ENCODE measurements around the gene UBE2H. TPM values are rescaled to one million over a fixed set of nuclear protein-coding genes. Genes with fewer than 3 reads are reported as not detected.

The UBE2H gene
- total RNA-seq, 2 donors from 2014 or later = 72.6 to 81.8 TPM

- Histone ChIP-seq H3K9me3 (no peaks in the 10 kb centered on the region), H3K36me3 (peaks cover 1% of the 10 kb centered on the region), H3K4me1 (peaks cover 0 to 52% of the 10 kb centered on the region in 2 donors), H3K27ac (peak overlapping the region in 1 of 2 donors; percentile 55), H3K4me3 (no peak overlapping the region), H3K27me3 (no peaks in the 10 kb centered on the region)
- no peak for DNase-seq (ENCODE audit: low spot score)
- TF ChIP-seq CTCF (IDR thresholded peaks at IDR 0.05) = no peak
These were observed 108.6 kb downstream of the UBE2H start for GRCh38 chr7:129843978-129844840.

- TF ChIP-seq CTCF (IDR thresholded peaks at IDR 0.05) = no peak
- peaks cover 0 to 47% of the 10 kb centered on the region in 2 donors for H3K4me1 ChIP-seq
- no peaks in the 10 kb centered on the region for H3K9me3 ChIP-seq
- H3K36me3 ChIP-seq = peaks cover 9% of the 10 kb centered on the region
- H3K27ac ChIP-seq = no peak overlapping the region
- no peak overlapping the region for H3K4me3 ChIP-seq
- H3K27me3 ChIP-seq = no peaks in the 10 kb centered on the region
- DNase-seq (ENCODE audit: low spot score) = no peak
These were observed 109.3 kb downstream of the UBE2H start for GRCh38 chr7:129843365-129843898.

GRCh38 chr7:129841465-129841864 is 111.3 kb downstream of the UBE2H start:
- Histone ChIP-seq H3K27ac (peak overlapping the region in 1 of 2 donors; percentile 70), H3K27me3 (no peaks in the 10 kb centered on the region), H3K4me3 (no peak overlapping the region), H3K36me3 (peaks cover 18% of the 10 kb centered on the region), H3K4me1 (peaks cover 0 to 42% of the 10 kb centered on the region in 2 donors), H3K9me3 (no peaks in the 10 kb centered on the region)
- TF ChIP-seq CTCF (IDR thresholded peaks at IDR 0.05) = no peak
- no peak for DNase-seq (ENCODE audit: low spot score)

- no peak for DNase-seq (ENCODE audit: low spot score)
- Histone ChIP-seq H3K27me3 (no peaks in the 10 kb centered on the region), H3K27ac (peak overlapping the region; percentile 2 to 70), H3K4me1 (peaks cover 0 to 35% of the 10 kb centered on the region in 2 donors), H3K9me3 (no peaks in the 10 kb centered on the region), H3K36me3 (peaks cover 18% of the 10 kb centered on the region), H3K4me3 (no peak overlapping the region)
- TF ChIP-seq CTCF (IDR thresholded peaks at IDR 0.05) = no peak
These were observed 112.0 kb downstream of the UBE2H start for GRCh38 chr7:129840757-129841156.

GRCh38 chr7:129836983-129837382 is 115.8 kb downstream of the UBE2H start:
- Histone ChIP-seq H3K27ac (peak overlapping the region in 1 of 2 donors; percentile 59), H3K27me3 (no peaks in the 10 kb centered on the region), H3K4me3 (no peak overlapping the region), H3K4me1 (peaks cover 0 to 22% of the 10 kb centered on the region in 2 donors), H3K36me3 (peaks cover 36% of the 10 kb centered on the region), H3K9me3 (no peaks in the 10 kb centered on the region)
- TF ChIP-seq CTCF (IDR thresholded peaks at IDR 0.05) = no peak
- DNase-seq (ENCODE audit: low spot score) = no peak

Measured in right atrium auricular region (tissue), 2 donors.